Measurements from ENCODE around the gene CDH8.
A peak's percentile ranks its signal among the peaks of the same experiment; 100 is the strongest.
"Not testable (repeated sequence)": the region's sequence is repeated elsewhere in the genome, so short reads cannot be mapped to it uniquely, and the experiment has no call there.

Gene CDH8

DNA sequence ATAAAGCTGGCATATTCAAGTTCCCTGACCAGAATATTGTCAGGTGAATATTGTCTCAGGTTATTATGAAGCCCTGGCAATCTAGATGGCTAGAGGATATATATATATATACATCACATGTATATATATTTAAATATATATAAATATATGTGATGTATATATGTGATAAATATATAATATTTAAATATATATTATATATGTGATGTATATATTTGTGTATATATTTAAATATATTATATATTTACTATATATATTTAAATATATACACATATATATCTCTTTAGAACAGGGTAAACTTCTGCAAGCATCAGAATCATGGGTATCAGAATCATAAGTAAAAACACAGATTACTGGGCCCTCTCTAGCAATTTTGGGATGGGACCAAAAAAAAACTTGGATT is 112.6 kb downstream of the CDH8 start:
- H3K9me3 ChIP-seq (ENCODE audit: severe bottlenecking), result no peaks in the 10 kb centered on the region
- no peaks in the 10 kb centered on the region for H3K4me1 ChIP-seq (ENCODE audit: insufficient read depth, poor library complexity, severe bottlenecking)
- no peak overlapping the region for H3K4me3 ChIP-seq (ENCODE audit: severe bottlenecking)
- no peaks in the 10 kb centered on the region for H3K27me3 ChIP-seq (ENCODE audit: insufficient read depth, poor library complexity, severe bottlenecking)
- DNase-seq (ENCODE audit: low spot score) (no peak), ATAC-seq (ENCODE audit: low read depth) (no peak)
- TF ChIP-seq, protein P1, sequence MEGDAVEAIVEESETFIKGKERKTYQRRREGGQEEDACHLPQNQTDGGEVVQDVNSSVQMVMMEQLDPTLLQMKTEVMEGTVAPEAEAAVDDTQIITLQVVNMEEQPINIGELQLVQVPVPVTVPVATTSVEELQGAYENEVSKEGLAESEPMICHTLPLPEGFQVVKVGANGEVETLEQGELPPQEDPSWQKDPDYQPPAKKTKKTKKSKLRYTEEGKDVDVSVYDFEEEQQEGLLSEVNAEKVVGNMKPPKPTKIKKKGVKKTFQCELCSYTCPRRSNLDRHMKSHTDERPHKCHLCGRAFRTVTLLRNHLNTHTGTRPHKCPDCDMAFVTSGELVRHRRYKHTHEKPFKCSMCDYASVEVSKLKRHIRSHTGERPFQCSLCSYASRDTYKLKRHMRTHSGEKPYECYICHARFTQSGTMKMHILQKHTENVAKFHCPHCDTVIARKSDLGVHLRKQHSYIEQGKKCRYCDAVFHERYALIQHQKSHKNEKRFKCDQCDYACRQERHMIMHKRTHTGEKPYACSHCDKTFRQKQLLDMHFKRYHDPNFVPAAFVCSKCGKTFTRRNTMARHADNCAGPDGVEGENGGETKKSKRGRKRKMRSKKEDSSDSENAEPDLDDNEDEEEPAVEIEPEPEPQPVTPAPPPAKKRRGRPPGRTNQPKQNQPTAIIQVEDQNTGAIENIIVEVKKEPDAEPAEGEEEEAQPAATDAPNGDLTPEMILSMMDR (IDR thresholded peaks at IDR 0.05; ENCODE audit: poor library complexity, severe bottlenecking), result no peak
- no peak overlapping the region for H3K27ac ChIP-seq (ENCODE audit: poor library complexity, severe bottlenecking)
- H3K36me3 ChIP-seq (ENCODE audit: low read depth), result no peaks in the 10 kb centered on the region

DNA sequence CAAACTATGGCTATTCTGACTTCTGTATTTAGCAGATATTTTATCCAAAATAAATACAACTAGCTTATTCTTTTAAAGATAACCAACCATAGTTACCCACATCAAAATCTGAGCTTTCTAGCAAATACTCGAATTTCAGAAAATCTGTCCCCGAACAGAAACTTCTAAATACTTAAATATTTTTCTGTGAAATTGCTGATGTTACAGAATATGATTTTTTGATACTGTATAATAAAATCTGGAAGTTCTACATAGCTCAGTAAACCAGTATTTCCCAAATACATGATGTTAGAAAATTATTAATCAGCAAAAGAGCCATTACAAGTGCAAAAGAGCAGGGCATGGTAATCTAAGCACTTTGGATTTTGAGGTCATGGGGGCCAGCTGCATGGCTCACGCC is 114.9 kb downstream of the CDH8 start:
- H3K9me3 ChIP-seq (ENCODE audit: severe bottlenecking), result no peaks in the 10 kb centered on the region
- H3K4me1 ChIP-seq (ENCODE audit: insufficient read depth, poor library complexity, severe bottlenecking), result peaks cover 5% of the 10 kb centered on the region
- ATAC-seq (ENCODE audit: low read depth) (no peak), DNase-seq (ENCODE audit: low spot score) (no peak)
- no peak overlapping the region for H3K4me3 ChIP-seq (ENCODE audit: severe bottlenecking)
- H3K36me3 ChIP-seq (ENCODE audit: low read depth), result no peaks in the 10 kb centered on the region
- no peaks in the 10 kb centered on the region for H3K27me3 ChIP-seq (ENCODE audit: insufficient read depth, poor library complexity, severe bottlenecking)
- TF ChIP-seq, protein P1 (IDR thresholded peaks at IDR 0.05; ENCODE audit: poor library complexity, severe bottlenecking), result no peak
- H3K27ac ChIP-seq (ENCODE audit: poor library complexity, severe bottlenecking), result no peak overlapping the region

DNA sequence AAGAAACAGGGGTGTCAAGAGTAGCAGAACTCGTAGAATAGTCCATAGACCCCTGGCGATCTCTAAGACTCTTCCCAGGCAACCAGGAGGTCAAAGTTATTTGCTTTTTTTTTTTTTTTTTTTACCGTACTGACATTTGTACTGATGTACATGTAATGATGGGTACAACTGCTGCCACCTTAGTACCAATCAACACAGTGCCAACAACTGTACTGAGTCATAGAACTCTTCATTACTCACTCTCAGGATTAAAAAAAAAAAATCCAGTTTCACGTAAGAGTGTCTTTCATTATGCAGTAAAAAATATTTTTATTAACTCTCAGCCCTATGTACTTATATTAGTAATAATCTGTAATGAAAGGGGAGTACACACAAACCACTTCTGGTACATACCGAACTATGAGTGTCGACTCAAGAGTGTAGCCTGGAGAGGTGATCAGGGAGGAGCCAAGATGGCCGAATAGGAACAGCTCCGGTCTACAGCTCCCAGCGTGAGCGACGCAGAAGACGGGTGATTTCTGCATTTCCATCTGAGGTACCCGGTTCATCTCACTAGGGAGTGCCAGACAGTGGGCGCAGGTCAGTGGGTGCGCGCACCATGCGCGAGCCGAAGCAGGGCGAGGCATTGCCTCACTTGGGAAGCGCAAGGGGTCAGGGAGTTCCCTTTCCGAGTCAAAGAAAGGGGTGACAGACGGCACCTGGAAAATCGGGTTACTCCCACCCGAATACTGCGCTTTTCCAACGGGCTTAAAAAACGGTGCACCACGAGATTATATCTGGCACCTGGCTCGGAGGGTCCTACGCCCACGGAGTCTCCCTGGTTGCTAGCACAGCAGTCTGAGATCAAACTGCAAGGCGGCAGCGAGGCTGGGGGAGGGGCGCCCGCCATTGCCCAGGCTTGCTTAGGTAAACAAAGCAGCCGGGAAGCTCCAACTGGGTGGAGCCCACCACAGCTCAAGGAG is 118.1 kb downstream of the CDH8 start:
- not testable (repeated sequence) for H3K36me3 ChIP-seq (ENCODE audit: low read depth); H3K9me3 ChIP-seq (ENCODE audit: severe bottlenecking); H3K4me1 ChIP-seq (ENCODE audit: insufficient read depth, poor library complexity, severe bottlenecking); DNase-seq (ENCODE audit: low spot score); H3K27me3 ChIP-seq (ENCODE audit: insufficient read depth, poor library complexity, severe bottlenecking)
- ATAC-seq (ENCODE audit: low read depth), result peak; percentile 79
- Histone ChIP-seq H3K4me3 (ENCODE audit: severe bottlenecking) (peak overlapping the region; percentile 41), H3K27ac (ENCODE audit: poor library complexity, severe bottlenecking) (peak overlapping the region; percentile 59)

DNA sequence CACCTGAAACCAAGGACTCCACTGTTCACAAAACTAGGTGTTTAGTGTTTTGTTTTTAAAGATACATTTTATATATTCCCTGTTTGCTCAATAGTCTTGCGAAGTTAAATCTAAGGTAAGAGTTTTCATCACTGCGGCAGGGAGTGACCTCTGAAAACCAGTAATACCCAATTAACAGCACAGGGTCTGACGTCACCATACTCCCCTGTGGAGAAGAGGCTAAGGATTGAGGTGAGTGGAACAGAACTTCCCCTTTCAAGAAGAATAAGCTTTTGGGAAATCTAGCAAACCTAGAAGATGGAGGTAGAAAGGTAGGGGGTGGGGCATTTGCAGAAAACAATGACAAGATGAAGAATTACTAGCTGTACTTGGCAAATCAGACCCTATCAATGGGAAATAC is 120.7 kb downstream of the CDH8 start:
- H3K4me3 ChIP-seq (ENCODE audit: severe bottlenecking), result no peak overlapping the region
- TF ChIP-seq, protein P1 (IDR thresholded peaks at IDR 0.05; ENCODE audit: poor library complexity, severe bottlenecking), result no peak
- H3K4me1 ChIP-seq (ENCODE audit: insufficient read depth, poor library complexity, severe bottlenecking), result peaks cover 5% of the 10 kb centered on the region
- no peaks in the 10 kb centered on the region for H3K27me3 ChIP-seq (ENCODE audit: insufficient read depth, poor library complexity, severe bottlenecking)
- DNase-seq (ENCODE audit: low spot score), result no peak
- H3K36me3 ChIP-seq (ENCODE audit: low read depth), result no peaks in the 10 kb centered on the region
- no peak overlapping the region for H3K27ac ChIP-seq (ENCODE audit: poor library complexity, severe bottlenecking)
- ATAC-seq (ENCODE audit: low read depth), result no peak
- no peaks in the 10 kb centered on the region for H3K9me3 ChIP-seq (ENCODE audit: severe bottlenecking)

DNA sequence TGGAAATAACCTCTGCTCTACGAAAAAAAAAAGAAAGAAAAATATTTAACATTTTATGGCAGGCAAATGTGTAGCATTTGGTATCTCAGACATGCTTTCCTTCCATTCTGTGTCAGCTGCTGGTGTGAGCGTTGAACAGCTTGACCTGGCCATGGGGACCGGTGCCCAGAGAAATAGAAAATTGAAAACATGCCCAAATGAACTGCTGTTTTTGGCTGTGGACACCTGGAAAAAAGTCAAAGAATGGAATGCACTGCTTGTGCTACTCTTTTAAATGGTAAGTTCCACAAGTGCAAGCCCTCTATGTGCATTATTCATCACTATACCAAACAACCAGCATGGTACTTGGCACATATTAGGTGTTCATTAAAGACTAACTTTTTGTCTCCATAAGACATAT is 127.2 kb downstream of the CDH8 start:
- Histone ChIP-seq H3K27me3 (ENCODE audit: insufficient read depth, poor library complexity, severe bottlenecking) (no peaks in the 10 kb centered on the region), H3K27ac (ENCODE audit: poor library complexity, severe bottlenecking) (no peak overlapping the region), H3K9me3 (ENCODE audit: severe bottlenecking) (no peaks in the 10 kb centered on the region), H3K36me3 (ENCODE audit: low read depth) (no peaks in the 10 kb centered on the region), H3K4me1 (ENCODE audit: insufficient read depth, poor library complexity, severe bottlenecking) (no peaks in the 10 kb centered on the region), H3K4me3 (ENCODE audit: severe bottlenecking) (no peak overlapping the region)
- DNase-seq (ENCODE audit: low spot score) (no peak), ATAC-seq (ENCODE audit: low read depth) (no peak)
- TF ChIP-seq, protein P1 (IDR thresholded peaks at IDR 0.05; ENCODE audit: poor library complexity, severe bottlenecking), result no peak

Measured in RWPE2 (cell line).